Measurements from ENCODE around the gene KLK2.
A peak's percentile ranks its signal among the peaks of the same experiment; 100 is the strongest.

The KLK2 gene

GRCh38 chr19:50850738-50851137 is 22.5 kb upstream of the KLK2 start:
- DNase-seq (ENCODE audit: low spot score) (no peak), FAIRE-seq (no peak)

DNA sequence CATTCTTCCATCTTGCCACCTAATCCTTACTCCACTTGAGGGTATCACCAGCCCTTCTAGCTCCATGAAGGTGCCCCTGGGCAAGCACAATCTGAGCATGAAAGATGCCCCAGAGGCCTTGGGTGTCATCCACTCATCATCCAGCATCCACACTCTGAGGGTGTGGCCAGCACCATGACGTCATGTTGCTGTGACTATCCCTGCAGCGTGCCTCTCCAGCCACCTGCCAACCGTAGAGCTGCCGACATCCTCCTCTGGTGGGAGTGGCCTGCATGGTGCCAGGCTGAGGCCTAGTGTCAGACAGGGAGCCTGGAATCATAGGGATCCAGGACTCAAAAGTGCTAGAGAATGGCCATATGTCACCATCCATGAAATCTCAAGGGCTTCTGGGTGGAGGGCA is 21.6 kb upstream of the KLK2 start:
- no peak for DNase-seq (ENCODE audit: low spot score)
- FAIRE-seq: no peak

DNA sequence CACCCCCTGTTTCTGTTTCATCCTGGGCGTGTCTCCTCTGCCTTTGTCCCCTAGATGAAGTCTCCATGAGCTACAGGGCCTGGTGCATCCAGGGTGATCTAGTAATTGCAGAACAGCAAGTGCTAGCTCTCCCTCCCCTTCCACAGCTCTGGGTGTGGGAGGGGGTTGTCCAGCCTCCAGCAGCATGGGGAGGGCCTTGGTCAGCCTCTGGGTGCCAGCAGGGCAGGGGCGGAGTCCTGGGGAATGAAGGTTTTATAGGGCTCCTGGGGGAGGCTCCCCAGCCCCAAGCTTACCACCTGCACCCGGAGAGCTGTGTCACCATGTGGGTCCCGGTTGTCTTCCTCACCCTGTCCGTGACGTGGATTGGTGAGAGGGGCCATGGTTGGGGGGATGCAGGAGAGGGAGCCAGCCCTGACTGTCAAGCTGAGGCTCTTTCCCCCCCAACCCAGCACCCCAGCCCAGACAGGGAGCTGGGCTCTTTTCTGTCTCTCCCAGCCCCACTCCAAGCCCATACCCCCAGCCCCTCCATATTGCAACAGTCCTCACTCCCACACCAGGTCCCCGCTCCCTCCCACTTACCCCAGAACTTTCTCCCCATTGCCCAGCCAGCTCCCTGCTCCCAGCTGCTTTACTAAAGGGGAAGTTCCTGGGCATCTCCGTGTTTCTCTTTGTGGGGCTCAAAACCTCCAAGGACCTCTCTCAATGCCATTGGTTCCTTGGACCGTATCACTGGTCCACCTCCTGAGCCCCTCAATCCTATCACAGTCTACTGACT is 18.4 kb upstream of the KLK2 start, which contains the start of gene KLK3:
TSS of gene KLK3 (plus strand) at position 280 of the 775 bp plus-strand sequence. CDS start at position 321, 41 bp downstream.
- FAIRE-seq (no peak), DNase-seq (ENCODE audit: low spot score) (no peak)

DNA sequence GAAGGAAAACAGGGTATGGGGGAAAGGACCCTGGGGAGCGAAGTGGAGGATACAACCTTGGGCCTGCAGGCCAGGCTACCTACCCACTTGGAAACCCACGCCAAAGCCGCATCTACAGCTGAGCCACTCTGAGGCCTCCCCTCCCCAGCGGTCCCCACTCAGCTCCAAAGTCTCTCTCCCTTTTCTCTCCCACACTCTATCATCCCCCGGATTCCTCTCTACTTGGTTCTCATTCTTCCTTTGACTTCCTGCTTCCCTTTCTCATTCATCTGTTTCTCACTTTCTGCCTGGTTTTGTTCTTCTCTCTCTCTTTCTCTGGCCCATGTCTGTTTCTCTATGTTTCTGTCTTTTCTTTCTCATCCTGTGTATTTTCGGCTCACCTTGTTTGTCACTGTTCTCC is 15.9 kb upstream of the KLK2 start:
- DNase-seq (ENCODE audit: low spot score): no peak
- no peak for FAIRE-seq

GRCh38 chr19:50858886-50859285 is 14.4 kb upstream of the KLK2 start:
- FAIRE-seq (no peak), DNase-seq (ENCODE audit: low spot score) (no peak)

DNA sequence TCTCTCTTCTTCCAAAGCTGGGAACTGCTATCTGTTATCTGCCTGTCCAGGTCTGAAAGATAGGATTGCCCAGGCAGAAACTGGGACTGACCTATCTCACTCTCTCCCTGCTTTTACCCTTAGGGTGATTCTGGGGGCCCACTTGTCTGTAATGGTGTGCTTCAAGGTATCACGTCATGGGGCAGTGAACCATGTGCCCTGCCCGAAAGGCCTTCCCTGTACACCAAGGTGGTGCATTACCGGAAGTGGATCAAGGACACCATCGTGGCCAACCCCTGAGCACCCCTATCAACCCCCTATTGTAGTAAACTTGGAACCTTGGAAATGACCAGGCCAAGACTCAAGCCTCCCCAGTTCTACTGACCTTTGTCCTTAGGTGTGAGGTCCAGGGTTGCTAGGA is 13.4 kb upstream of the KLK2 start:
- no peak for FAIRE-seq

DNA sequence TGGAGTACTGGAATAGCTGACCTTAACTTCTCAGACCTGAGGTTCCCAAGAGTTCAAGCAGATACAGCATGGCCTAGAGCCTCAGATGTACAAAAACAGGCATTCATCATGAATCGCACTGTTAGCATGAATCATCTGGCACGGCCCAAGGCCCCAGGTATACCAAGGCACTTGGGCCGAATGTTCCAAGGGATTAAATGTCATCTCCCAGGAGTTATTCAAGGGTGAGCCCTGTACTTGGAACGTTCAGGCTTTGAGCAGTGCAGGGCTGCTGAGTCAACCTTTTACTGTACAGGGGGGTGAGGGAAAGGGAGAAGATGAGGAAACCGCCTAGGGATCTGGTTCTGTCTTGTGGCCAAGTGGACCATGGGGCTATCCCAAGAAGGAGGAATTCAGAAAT is 12.2 kb upstream of the KLK2 start:
- no peak for FAIRE-seq
- no peak for DNase-seq (ENCODE audit: low spot score)

More for the DNA sequence above, 13.4 kb upstream of the KLK2 start:
- no peak for DNase-seq (ENCODE audit: low spot score)

DNA sequence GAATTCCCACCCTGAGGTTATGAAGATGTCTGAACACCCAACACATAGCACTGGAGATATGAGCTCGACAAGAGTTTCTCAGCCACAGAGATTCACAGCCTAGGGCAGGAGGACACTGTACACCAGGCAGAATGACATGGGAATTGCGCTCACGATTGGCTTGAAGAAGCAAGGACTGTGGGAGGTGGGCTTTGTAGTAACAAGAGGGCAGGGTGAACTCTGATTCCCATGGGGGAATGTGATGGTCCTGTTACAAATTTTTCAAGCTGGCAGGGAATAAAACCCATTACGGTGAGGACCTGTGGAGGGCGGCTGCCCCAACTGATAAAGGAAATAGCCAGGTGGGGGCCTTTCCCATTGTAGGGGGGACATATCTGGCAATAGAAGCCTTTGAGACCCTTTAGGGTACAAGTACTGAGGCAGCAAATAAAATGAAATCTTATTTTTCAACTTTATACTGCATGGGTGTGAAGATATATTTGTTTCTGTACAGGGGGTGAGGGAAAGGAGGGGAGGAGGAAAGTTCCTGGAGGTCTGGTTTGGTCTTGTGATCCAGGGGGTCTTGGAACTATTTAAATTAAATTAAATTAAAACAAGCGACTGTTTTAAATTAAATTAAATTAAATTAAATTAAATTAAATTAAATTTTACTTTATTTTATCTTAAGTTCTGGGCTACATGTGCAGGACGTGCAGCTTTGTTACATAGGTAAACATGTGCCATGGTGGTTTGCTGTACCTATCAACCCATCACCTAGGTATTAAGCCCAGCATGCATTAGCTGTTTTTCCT is 11.5 kb upstream of the KLK2 start:
- no peak for FAIRE-seq
- DNase-seq (ENCODE audit: low spot score): no peak

- DNase-seq (ENCODE audit: low spot score) (no peak), FAIRE-seq (no peak)
Observed at GRCh38 chr19:50869479-50869878, 3.8 kb upstream of the KLK2 start.

DNA sequence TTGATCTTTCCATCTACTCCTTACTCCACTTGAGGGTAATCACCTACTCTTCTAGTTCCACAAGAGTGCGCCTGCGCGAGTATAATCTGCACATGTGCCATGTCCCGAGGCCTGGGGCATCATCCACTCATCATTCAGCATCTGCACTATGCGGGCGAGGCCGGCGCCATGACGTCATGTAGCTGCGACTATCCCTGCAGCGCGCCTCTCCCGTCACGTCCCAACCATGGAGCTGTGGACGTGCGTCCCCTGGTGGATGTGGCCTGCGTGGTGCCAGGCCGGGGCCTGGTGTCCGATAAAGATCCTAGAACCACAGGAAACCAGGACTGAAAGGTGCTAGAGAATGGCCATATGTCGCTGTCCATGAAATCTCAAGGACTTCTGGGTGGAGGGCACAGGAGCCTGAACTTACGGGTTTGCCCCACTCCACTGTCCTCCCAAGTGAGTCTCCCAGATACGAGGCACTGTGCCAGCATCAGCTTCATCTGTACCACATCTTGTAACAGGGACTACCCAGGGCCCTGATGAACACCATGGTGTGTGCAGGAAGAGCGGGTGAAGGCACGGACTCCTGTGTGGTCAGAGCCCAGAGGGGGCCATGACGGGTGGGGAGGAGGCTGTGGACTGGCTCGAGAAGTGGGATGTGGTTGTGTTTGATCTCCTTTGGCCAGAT is 2.7 kb upstream of the KLK2 start:
- DNase-seq (ENCODE audit: low spot score) (peak; percentile 83), FAIRE-seq (peak; percentile 85)

DNA sequence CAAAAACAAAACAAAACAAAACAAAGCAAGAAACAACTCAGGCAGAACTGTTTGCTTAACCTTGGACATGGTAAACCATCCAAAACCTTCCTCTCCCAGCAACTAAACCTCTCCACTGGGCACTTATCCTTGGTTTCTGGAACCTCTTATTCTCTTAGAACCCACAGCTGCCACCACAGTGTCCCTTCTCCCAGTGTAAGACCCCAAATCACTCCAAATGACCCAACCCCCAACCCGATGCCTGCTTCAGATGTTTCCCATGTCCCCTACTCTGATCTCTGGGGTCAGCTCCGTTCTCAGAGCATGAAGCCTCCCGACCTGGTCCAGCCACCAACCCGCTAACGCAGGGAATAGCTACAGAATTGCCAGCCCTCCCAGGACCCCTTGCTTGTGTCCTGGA is 972 bp downstream of the KLK2 start:
- no peak for FAIRE-seq
- no peak for DNase-seq (ENCODE audit: low spot score)

DNA sequence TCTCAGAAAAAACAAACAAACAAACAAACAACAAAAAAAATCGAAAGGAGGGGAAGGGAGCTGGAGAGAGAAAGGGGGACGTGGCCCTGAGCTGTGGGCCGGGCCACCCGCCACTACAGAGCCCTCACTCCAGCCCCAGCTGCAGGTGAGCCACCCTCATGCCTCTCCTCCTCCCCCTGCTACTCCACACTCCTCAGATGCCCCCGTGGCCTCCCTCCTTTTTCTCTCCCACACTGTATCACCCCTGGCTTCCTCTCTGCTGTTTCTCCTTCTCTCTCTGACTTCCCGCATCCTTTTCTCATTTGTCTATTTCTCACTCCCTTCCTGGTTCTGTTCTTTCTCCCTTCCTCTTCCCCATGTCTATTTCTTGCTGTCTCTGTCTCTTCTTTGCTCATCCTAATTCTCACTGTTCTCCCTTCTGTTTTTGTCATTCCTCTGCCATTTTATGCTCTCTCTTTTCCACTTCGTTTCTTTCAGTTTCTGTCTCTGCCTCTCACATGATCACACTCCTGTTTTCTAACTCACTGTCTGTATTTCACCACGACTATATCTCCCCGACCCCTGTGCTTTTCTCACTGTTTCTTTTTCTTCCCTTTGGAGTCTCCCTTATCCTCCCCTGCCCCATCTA is 2.7 kb downstream of the KLK2 start:
- DNase-seq (ENCODE audit: low spot score) (no peak), FAIRE-seq (no peak)

- no peak for FAIRE-seq
- no peak for DNase-seq (ENCODE audit: low spot score)
Observed at GRCh38 chr19:50876456-50876855, 3.2 kb downstream of the KLK2 start.

- DNase-seq (ENCODE audit: low spot score): no peak
- no peak for FAIRE-seq
Observed at GRCh38 chr19:50877338-50877737, 4.1 kb downstream of the KLK2 start.

GRCh38 chr19:50878851-50879250 is 5.6 kb downstream of the KLK2 start:
- FAIRE-seq (no peak), DNase-seq (ENCODE audit: low spot score) (no peak)

DNA sequence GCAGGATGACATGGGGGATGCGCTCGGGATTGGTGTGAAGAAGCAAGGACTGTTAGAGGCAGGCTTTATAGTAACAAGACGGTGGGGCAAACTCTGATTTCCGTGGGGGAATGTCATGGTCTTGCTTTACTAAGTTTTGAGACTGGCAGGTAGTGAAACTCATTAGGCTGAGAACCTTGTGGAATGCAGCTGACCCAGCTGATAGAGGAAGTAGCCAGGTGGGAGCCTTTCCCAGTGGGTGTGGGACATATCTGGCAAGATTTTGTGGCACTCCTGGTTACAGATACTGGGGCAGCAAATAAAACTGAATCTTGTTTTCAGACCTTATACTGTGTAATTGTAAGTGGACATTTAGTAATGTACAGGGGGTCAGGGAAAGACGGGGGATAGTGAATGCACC is 7.0 kb downstream of the KLK2 start:
- DNase-seq (ENCODE audit: low spot score): no peak
- no peak for FAIRE-seq

- FAIRE-seq: no peak
- DNase-seq (ENCODE audit: low spot score): no peak
Observed at GRCh38 chr19:50882188-50882587, 8.9 kb downstream of the KLK2 start.

DNA sequence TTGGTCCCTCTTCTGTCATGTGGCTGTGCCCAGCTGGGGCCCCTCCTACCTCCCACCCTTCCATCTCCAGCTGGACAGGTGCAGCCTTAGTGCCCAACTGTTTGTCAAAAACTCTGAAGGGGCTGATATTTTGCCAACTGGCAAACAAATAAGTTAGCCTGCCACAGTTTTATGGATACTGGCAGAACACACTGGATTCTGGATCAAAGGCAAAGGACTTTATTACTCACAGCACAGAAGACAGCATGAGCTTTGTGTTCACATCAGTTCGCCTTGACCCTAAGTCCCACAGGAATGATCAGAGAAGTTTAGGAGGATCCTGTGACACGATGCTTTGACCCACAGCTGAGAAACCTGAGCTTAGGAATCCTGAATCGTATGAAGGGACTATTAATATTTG is 16.4 kb downstream of the KLK2 start:
- DNase-seq (ENCODE audit: low spot score): no peak
- no peak for FAIRE-seq

DNA sequence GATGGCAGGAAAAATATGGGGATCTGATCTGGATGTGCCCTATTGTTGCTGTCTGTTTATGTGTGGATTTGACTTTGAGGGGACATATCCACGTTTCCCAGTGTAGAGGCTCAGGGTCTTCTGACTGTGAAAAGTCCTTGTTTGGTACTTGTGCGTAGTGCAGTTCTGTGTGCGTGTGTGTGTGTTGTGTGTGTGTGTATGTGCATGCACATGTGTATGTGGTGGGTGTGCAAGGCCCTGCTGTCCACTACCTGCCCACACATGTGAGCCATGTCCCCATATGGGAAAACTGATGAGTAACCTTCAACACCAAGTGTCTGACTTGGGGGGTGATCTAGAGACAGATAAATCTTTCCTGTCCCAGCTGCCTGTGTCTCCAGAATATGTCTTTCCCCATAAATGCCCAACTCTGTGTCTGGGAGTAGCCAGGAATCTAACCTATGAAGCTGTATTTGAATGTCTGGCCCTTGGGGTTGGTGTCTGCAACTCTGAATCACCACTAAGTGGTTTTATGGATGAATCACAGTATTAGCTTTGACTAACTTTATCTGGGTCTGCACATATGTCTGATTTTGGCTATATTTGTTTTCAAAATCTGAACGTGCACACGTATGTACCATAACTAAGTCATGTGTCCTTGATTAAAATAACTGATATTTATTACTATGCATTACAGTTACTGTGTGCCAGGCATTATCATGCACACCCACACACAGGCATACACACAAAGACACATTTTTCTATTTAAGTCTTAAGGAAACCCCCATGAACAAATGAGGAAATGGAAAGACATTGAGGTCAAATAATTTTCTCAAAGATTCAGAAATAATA is 17.4 kb downstream of the KLK2 start:
- FAIRE-seq: no peak

DNA sequence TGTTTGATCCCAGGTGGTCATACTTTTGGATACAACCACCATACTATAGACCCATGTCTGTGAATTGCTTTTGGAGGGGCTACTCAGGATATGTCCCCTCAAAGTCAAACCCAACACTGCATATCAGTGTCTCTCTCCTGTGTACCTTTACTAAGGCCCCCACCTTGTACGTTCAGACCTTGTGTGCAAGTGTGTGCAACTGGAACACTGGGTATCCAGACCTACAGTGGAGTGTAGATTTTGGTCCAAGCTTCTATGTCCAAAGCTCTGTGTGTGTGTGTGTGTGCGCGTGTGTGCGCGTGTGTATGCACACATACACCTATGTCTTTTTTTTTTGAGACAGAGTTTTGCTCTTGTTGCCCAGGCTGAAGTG is 18.0 kb downstream of the KLK2 start:
- no peak for FAIRE-seq
- DNase-seq (ENCODE audit: low spot score): no peak

More for the DNA sequence above, 17.4 kb downstream of the KLK2 start:
- DNase-seq (ENCODE audit: low spot score): peak; percentile 60

Measured in urothelium cell line (cell line).